Adrenal gland (tissue), 12 donors: ENCODE data around the gene SRRM2. TPM values are rescaled to one million over a fixed set of nuclear protein-coding genes. Genes with fewer than 3 reads are reported as not detected.

Experiments
- DNase-seq, 7 donors: peaks; one replicate each; pipeline ENCODE4 v3.0.0-alpha.2; 2019 to 2020
- H3K27ac ChIP-seq, 5 donors: fragments of 200-600 bp; sonication (generic) in 4 of 5; 1 replicate in 3 of 5; 2 replicates in 2 of 5; pipeline versions ENCODE4 v1.5.1 to v1.8.0; 2016 to 2020; ENCODE audit warnings: mild to moderate bottlenecking in 1 of 5
- H3K27me3 ChIP-seq: fragments of 200-600 bp; 2 replicates; pipeline ENCODE4 v1.8.0; 2021
- H3K36me3 ChIP-seq, 2 donors: fragments of 200-600 bp; replicated peaks in 1 of 2; 1 replicate in 1 of 2; 2 replicates in 1 of 2; pipeline versions ENCODE4 v1.5.1 to v1.8.0; 2018 to 2022
- H3K4me1 ChIP-seq, 2 donors: fragments of 200-600 bp; replicated peaks in 1 of 2; 1 replicate in 1 of 2; 2 replicates in 1 of 2; pipeline versions ENCODE4 v1.5.1 to v1.8.0; 2018 to 2021
- H3K4me3 ChIP-seq, 4 donors: fragments of 200-600 bp; sonication (generic) in 3 of 4; one replicate each; pipeline ENCODE4 v1.5.1; 2016 to 2018
- H3K9me3 ChIP-seq, 3 donors: fragments of 200-600 bp; sonication (generic) in 1 of 3; replicated peaks in 1 of 3; 1 replicate in 2 of 3; 2 replicates in 1 of 3; pipeline versions ENCODE4 v1.5.1 to v1.8.0; 2016 to 2021
- CTCF ChIP-seq, 6 experiments: fragments of 450-650 bp in 4 of 6; fragments of 200-600 bp in 2 of 6; sonication (generic) in 1 of 6; IDR thresholded peaks; 1 replicate in 5 of 6; 2 replicates in 1 of 6; pipeline versions ENCODE4 v1.5.1 to v1.8.0; 2016 to 2021; ENCODE audit warnings: antibody characterized with exemption in 6 of 6, mild to moderate bottlenecking in 2 of 6, moderate library complexity in 1 of 6
- POLR2A ChIP-seq, 2 donors: fragments of 450-650 bp; IDR thresholded peaks; one replicate each; pipeline ENCODE4 v1.6.1; 2017; ENCODE audit warnings: antibody characterized with exemption in 2 of 2, mild to moderate bottlenecking in 2 of 2, moderate library complexity in 1 of 2
- WGBS, 4 donors: extraction: QIAGEN DNeasy Blood & Tissue Kit in 2 of 4; methylation state at CpG; one replicate each; pipeline versions ENCODE4 v1.1.5 to v1.1.7; 2013 to 2017; 5-methylcytosine and 5-hydroxymethylcytosine counted together
- intact Hi-C, 2 donors: fragments of 100-400 bp; cut with DNase I; formaldehyde crosslinking; loops; one replicate each; pipeline versions ENCODE4 v1.14.1 to v1.15.0; 2022 to 2023
- polyA plus RNA-seq, 3 donors: library from polyadenylated mRNA; stranded (reverse); fragments of 200-250 nt in 2 of 3; fragments of 350-450 nt in 1 of 3; fragmentation: Illumina TruSeq in 1 of 3; extraction: RNeasy Lipid Tissue Mini Kit (QIAGEN cat#74804) in 1 of 3; gene quantifications; one replicate each; pipeline ENCODE4 v1.2.3, GENCODE V29; 2013 to 2014
- total RNA-seq, 9 donors: library from RNA; depleted of rRNA in 4 of 9; stranded (reverse); fragments of >200 nt in 4 of 9; fragments of 120-200 nt in 1 of 9; fragmentation: NEBNext Ultra II Directional in 1 of 9; extraction: Animal tissue kit (Norgen Biotek cat#: 25700) in 1 of 9; gene quantifications; one replicate each; pipeline versions ENCODE4 v1.1.0 to v1.2.4, GENCODE V29; 2013 to 2023
- donor health status: healthy with polysubstance abuse.
- donor health status: Bipolar disorder and iron deficiency.
- donor health status: DM: yes; HTN: yes; CAD: no.
- donor health status: DM: no; HTN: no; CAD: no.
- donor health status: DM: no; HTN: no; CAD: no.
- donor health status: DM: yes; HTN: yes; CAD: no.

SRRM2 gene
- total and polyA plus RNA-seq, 12 donors, result 81.7 to 3,120 (median 328) TPM

DNA sequence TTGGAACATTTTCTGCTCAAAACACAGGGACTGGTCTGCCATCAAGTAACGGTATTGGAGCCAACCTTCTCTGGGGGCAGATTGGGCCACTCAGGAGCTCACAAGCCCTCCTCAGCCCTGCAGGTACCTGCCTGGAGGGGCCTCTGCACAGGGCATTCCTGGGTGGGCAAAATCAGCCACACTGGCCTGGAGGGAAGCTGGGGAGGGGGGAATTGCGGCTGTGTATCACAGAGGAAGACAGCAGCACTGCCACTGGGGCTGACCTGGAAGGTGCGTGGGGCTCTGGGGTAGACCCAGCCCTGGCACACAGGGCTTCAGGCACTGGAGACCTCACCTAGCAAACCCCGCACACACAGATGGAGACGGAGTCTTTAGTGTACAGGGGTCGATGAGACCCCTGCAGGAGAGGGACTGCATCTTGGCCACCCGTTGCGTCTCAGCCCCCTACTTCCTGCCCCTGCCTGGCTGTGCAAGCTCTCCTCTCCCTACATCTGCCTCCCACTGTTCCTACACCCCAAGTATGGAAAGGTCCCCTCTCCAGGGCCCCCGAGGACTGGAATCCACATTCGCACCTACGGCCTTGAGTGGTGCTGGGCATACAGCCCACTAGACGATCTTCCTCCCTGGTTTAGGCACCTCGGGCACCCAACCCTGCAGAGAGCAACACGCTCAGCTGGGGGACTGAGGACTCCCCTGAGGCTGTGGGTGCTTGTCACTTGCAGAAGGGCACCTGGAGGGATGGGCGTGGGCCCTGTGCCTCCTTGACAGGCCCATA lies 7.1 kb upstream of the SRRM2 start:
- Histone ChIP-seq H3K36me3 (no peaks in the 10 kb centered on the region), H3K4me3 (no peak overlapping the region), H3K4me1 (no peaks in the 10 kb centered on the region), H3K9me3 (no peaks in the 10 kb centered on the region), H3K27ac (no peak overlapping the region), H3K27me3 (no peaks in the 10 kb centered on the region)
- TF ChIP-seq CTCF (IDR thresholded peaks at IDR 0.05) (no peak), POLR2A (IDR thresholded peaks at IDR 0.05) (no peak)
- WGBS, 4 donors, result 54 to 71% (median 61%) methylated on average over 13 to 15 of the region's 15 CpGs
- intact Hi-C loops, result no loop called here
- DNase-seq, result no peak

DNA sequence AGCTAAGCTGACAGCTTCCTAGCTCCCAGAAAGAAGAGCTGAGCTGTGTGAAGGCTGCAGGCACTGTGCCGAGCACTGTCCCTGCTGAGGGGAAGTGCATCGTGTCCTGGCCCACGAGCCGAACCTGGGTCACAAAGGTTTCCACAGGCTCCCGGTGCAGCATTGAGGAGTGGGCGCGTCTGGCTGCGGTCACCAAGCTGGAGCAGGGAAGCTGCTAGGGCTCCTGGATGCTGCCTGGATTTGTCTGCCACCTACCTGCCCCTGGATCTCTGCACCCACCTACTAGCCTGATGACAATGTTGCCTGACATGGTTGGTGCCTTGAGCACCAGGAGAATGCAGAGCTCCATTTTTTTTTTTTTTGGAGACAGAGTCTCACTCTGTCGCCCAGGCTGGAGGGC lies 6.5 kb upstream of the SRRM2 start:
- no peak overlapping the region for H3K27ac ChIP-seq
- 78 to 87% (median 85%) methylated on average over 2 to 9 of the region's 9 CpGs for WGBS, 4 donors
- intact Hi-C loops, result no loop called here
- DNase-seq, result no peak
- no peaks in the 10 kb centered on the region for H3K27me3 ChIP-seq
- no peaks in the 10 kb centered on the region for H3K36me3 ChIP-seq
- H3K9me3 ChIP-seq, result no peaks in the 10 kb centered on the region
- H3K4me3 ChIP-seq, result no peak overlapping the region
- H3K4me1 ChIP-seq, result no peaks in the 10 kb centered on the region
- TF ChIP-seq CTCF (IDR thresholded peaks at IDR 0.05) (no peak), POLR2A (IDR thresholded peaks at IDR 0.05) (no peak)

DNA sequence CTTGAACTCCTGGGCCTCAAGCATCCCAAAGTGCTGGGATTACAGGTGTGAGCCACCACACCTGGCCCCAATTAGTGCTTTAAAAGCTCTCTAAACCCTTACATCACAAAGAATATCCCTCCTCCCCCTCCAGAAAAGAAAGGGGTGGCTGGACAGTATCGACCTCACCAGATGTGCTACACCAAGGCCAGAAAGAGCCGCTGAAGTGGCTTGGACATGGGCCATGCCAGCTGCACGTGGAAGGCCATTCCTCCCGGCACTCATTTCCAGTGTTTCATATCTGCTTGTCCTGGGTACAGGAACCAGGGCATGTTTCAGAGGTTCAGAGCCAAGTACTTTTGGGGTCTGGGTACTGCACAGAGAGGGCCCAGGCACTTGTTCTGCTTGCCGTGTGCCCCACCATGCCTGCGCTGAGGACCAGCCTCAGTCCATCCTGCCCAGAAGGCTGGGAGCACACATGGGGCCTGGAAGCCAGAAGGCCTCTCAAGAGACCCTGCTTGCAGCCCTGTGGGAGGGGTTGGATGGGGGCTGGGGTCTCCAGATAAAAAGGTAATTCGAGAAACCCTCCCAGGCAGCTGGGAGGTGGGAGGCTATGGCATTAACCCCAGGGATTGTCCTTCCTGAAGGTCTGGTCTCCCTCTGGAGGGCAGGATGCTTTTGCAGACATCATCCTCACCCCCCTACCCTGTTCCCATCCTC lies 3.5 kb upstream of the SRRM2 start:
- Histone ChIP-seq H3K4me3 (no peak overlapping the region), H3K27ac (no peak overlapping the region), H3K36me3 (no peaks in the 10 kb centered on the region), H3K9me3 (no peaks in the 10 kb centered on the region), H3K4me1 (peaks cover 6 to 9% of the 10 kb centered on the region in 2 donors), H3K27me3 (no peaks in the 10 kb centered on the region)
- WGBS, 4 donors, result 72 to 91% (median 77%) methylated on average over 3 to 7 of the region's 7 CpGs
- DNase-seq, result no peak
- TF ChIP-seq POLR2A (IDR thresholded peaks at IDR 0.05) (no peak), CTCF (IDR thresholded peaks at IDR 0.05) (no peak)
- intact Hi-C loops, result no loop called here

DNA sequence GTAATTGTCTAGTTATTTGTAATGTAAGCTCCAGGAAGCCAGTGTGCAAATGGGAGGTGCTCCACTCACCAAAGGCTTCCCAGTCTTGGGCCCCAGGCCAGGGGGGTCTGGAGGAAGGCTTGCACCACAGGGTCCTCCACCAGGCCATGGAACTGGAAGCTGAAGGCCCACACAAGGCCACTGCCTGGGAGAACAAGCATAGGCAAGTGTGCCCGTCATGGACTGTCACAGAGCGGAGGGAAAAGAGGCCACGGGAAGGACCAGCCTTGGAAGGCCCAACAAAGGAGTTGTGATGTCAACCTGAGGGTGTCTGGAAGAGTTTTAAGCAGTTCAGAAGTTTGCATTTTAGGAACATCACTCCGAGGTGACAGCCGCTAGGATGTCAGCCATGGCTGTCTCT lies 3.0 kb upstream of the SRRM2 start:
- H3K36me3 ChIP-seq, result no peaks in the 10 kb centered on the region
- H3K4me1 ChIP-seq, result peaks cover 8 to 11% of the 10 kb centered on the region in 2 donors
- no peak for TF ChIP-seq POLR2A (IDR thresholded peaks at IDR 0.05)
- intact Hi-C loops, result no loop called here
- H3K4me3 ChIP-seq, result no peak overlapping the region
- no peaks in the 10 kb centered on the region for H3K27me3 ChIP-seq
- WGBS, 4 donors, result 96 to 100% (median 97%) methylated on average over 5 of the region's 5 CpGs
- no peak overlapping the region for H3K27ac ChIP-seq
- no peak for DNase-seq
- H3K9me3 ChIP-seq, result no peaks in the 10 kb centered on the region
